ENCODE measurements around the gene GNAL.
"Not testable (repeated sequence)": the region's sequence is repeated elsewhere in the genome, so short reads cannot be mapped to it uniquely, and the experiment has no call there.

The GNAL gene

GRCh38 chr18:11688972-11689668 lies at the start of gene GNAL:
GNAL (plus strand) TSS chr18:11689264; CDS start chr18:11689564, 300 bp downstream.
- DNase-seq (ENCODE audit: low read depth, low spot score) = peak; percentile 88

GRCh38 chr18:11647310-11647709 lies 41.8 kb upstream of the GNAL start:
- peak; percentile 0 for DNase-seq (ENCODE audit: low read depth, low spot score)

GRCh38 chr18:11647804-11648203 lies 41.3 kb upstream of the GNAL start:
- not testable (repeated sequence) for DNase-seq (ENCODE audit: low read depth, low spot score)

- no peak for DNase-seq (ENCODE audit: low read depth, low spot score)
These were observed 39.2 kb upstream of the GNAL start for GRCh38 chr18:11649839-11650238.

GRCh38 chr18:11651899-11652298 lies 37.2 kb upstream of the GNAL start:
- no peak for DNase-seq (ENCODE audit: low read depth, low spot score)

GRCh38 chr18:11653521-11653920 lies 35.5 kb upstream of the GNAL start:
- no peak for DNase-seq (ENCODE audit: low read depth, low spot score)

- peak; percentile 77 for DNase-seq (ENCODE audit: low read depth, low spot score)
These were observed 34.1 kb upstream of the GNAL start for GRCh38 chr18:11654736-11655605.

GRCh38 chr18:11655606-11655932 lies 33.5 kb upstream of the GNAL start:
- peak; percentile 64 for DNase-seq (ENCODE audit: low read depth, low spot score)

- no peak for DNase-seq (ENCODE audit: low read depth, low spot score)
These were observed 31.9 kb upstream of the GNAL start for GRCh38 chr18:11657152-11657551.

GRCh38 chr18:11657554-11657953 lies 31.5 kb upstream of the GNAL start:
- no peak for DNase-seq (ENCODE audit: low read depth, low spot score)

- DNase-seq (ENCODE audit: low read depth, low spot score) = no peak
These were observed 31.0 kb upstream of the GNAL start for GRCh38 chr18:11658019-11658418.

- DNase-seq (ENCODE audit: low read depth, low spot score) = peak; percentile 0
These were observed 30.1 kb upstream of the GNAL start for GRCh38 chr18:11658989-11659388.

GRCh38 chr18:11660691-11661090 lies 28.4 kb upstream of the GNAL start:
- DNase-seq (ENCODE audit: low read depth, low spot score) = no peak

GRCh38 chr18:11661430-11661829 lies 27.6 kb upstream of the GNAL start:
- no peak for DNase-seq (ENCODE audit: low read depth, low spot score)

- DNase-seq (ENCODE audit: low read depth, low spot score) = no peak
These were observed 25.5 kb upstream of the GNAL start for GRCh38 chr18:11663439-11664029.

GRCh38 chr18:11664286-11664685 lies 24.8 kb upstream of the GNAL start:
- DNase-seq (ENCODE audit: low read depth, low spot score) = no peak

GRCh38 chr18:11665146-11665545 lies 23.9 kb upstream of the GNAL start:
- DNase-seq (ENCODE audit: low read depth, low spot score) = no peak

GRCh38 chr18:11665587-11665986 lies 23.5 kb upstream of the GNAL start:
- no peak for DNase-seq (ENCODE audit: low read depth, low spot score)

GRCh38 chr18:11666176-11666575 lies 22.9 kb upstream of the GNAL start:
- DNase-seq (ENCODE audit: low read depth, low spot score) = peak; percentile 17

- no peak for DNase-seq (ENCODE audit: low read depth, low spot score)
These were observed 22.2 kb upstream of the GNAL start for GRCh38 chr18:11666831-11667230.

- DNase-seq (ENCODE audit: low read depth, low spot score) = no peak
These were observed 21.5 kb upstream of the GNAL start for GRCh38 chr18:11667578-11667977.

GRCh38 chr18:11668441-11669169 lies 20.5 kb upstream of the GNAL start:
- DNase-seq (ENCODE audit: low read depth, low spot score) = peak; percentile 17
